Activated CD4-positive, alpha-beta T cell treated with anti-CD3 and anti-CD28 coated beads for 1 hour (primary cell): ENCODE data around the gene MPPE1.

Experiments used
- DNase-seq: peaks from one replicate; pipeline ENCODE4 v3.0.0-alpha.2; 2020

MPPE1 gene

GRCh38 chr18:11884396-11885030, 23.6 kb downstream of the MPPE1 start:
- no peak for DNase-seq

GRCh38 chr18:11883153-11883552, 25.0 kb downstream of the MPPE1 start:
- no peak for DNase-seq

- DNase-seq: no peak
Observed at GRCh38 chr18:11882636-11883035, 25.5 kb downstream of the MPPE1 start.

- no peak for DNase-seq
Observed at GRCh38 chr18:11880586-11881304, 27.4 kb downstream of the MPPE1 start.

- DNase-seq: no peak
Observed at GRCh38 chr18:11877497-11878135, 30.5 kb downstream of the MPPE1 start.

GRCh38 chr18:11874676-11875075, 33.4 kb downstream of the MPPE1 start:
- no peak for DNase-seq

GRCh38 chr18:11873670-11874340, 34.3 kb downstream of the MPPE1 start:
- no peak for DNase-seq

GRCh38 chr18:11872479-11873136, 35.5 kb downstream of the MPPE1 start:
- DNase-seq: no peak

- no peak for DNase-seq
Observed at GRCh38 chr18:11871501-11871900, 36.6 kb downstream of the MPPE1 start.

GRCh38 chr18:11868230-11868629, 39.9 kb downstream of the MPPE1 start:
- no peak for DNase-seq

- DNase-seq: no peak
Observed at GRCh38 chr18:11866764-11867163, 41.4 kb downstream of the MPPE1 start.

- DNase-seq: no peak
Observed at GRCh38 chr18:11866329-11866728, 41.8 kb downstream of the MPPE1 start.

GRCh38 chr18:11865071-11865470, 43.0 kb downstream of the MPPE1 start:
- no peak for DNase-seq

GRCh38 chr18:11864471-11864870, 43.6 kb downstream of the MPPE1 start:
- no peak for DNase-seq

- no peak for DNase-seq
Observed at GRCh38 chr18:11862468-11863137, 45.5 kb downstream of the MPPE1 start.

- no peak for DNase-seq
Observed at GRCh38 chr18:11861583-11862288, 46.4 kb downstream of the MPPE1 start.

- no peak for DNase-seq
Observed at GRCh38 chr18:11860594-11861450, 47.3 kb downstream of the MPPE1 start.

- no peak for DNase-seq
Observed at GRCh38 chr18:11859903-11860407, 48.2 kb downstream of the MPPE1 start.

- DNase-seq: no peak
Observed at GRCh38 chr18:11859282-11859830, 48.8 kb downstream of the MPPE1 start.

- DNase-seq: no peak
Observed at GRCh38 chr18:11857177-11857887, 50.8 kb downstream of the MPPE1 start.
